Measurements from ENCODE around the gene EGR4.

EGR4 gene

DNA sequence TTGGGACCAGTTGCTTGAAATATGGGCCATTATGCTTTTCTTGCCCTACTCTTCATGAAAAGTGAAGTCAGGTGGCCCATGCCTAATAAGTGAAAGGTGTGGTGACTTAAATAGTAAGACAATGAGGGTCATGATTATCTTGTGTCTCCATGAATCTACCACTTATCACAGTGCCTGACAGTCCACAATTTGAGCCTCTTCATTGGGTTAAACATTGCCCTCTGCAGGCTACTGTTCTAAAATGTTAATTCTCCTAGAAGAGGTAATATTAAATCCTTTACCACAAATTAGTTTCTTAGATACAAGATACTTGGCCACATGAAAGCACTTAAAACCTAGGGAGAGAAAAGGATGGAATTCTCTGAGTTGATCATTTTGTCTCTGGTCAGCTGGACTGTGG is 4.0 kb downstream of the EGR4 start:
- no peak for DNase-seq

DNA sequence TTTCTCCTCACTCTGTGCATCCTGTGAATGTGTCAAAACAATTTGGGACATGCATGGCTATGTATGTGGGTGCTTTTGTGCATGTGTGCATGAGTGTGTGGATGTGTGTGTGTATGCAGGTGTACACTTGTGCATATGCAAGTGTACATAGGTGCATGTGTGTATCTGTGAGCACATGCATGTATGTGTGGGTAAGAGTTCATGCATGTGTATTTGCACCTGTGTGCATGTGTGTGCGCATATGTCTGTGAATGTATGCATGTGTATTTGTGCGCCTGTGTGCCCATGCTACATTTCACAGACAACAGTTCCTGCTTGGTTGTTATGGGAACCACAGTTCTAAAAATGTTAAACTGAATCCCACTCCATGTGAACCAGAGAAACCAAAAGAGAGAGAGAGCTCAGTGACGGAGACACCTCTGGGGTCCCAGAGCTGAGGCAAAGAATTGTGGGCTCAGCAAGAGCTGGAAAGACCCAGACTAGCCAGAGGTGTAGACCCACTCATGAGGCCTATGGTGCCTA is 7.2 kb downstream of the EGR4 start:
- no peak for DNase-seq

DNA sequence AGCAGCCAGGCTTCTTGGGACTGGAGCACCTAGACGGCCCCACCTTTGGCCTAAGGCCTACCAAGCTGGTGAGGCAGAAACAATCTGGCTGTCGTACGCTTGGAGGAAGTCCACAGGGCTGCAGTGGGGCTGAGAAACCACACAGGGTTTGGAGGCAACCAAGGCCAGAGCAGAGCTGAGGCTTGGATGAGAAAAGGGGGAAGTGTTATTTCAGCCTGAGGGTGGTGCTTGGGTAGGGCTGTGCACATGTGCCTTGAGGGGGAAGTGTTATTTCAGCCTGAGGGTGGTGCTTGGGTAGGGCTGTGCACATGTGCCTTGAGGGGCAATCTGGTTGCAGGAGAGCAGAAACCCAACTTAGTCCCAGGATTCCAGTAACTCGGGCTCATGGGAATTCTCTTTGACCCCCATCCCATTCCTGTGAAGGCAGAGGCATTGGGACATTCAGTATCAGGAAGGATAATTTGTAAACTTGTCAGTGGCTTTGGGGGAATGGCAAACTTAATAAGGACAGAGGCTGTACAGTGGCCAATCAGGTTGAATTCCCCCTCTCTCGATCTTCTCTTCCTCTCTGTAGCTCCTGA is 8.1 kb downstream of the EGR4 start:
- DNase-seq, result no peak

DNA sequence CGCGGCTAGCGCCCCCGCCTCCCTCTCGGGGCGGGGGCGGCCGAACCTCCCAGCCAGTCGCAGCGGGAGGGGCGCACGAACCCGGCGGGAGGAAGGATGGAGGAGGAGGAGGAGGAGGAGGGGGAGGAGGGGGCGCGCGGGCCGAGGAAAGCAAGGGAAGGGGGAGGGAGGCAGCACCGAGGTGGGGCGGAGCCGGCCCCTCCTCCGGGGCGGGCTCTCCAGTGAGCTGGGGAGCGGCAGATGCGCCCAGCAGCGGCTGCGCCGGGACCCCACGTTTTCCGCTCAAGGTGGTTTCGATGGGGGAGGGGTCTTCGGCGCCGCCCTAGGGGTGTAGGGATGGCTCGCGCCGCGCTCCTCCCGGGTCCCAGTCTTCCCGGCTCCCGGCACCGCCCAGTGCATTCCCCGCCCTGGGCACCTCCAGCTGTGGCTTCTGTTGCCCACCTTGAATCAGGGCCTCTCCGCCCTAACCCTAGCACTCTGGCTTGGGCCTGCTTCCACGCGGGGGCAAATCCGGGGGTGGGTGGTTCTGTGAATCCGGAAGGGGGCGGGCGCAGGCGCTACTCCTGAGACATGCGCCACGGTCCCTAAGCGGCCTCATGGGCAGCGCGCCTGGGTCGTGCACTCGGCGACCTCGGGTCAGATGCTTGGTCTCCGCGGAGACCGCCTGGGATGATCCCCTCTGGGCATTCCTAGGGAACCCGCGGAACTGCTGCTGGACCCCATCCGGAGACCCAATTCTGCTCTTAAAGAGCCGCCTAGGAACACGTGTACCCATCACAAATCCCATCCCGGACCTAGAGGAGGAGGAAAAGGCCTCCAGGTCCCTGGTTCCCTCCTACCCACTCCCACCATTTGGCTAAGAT is 8.8 kb downstream of the EGR4 start, which contains the start of gene FBXO41:
FBXO41 (minus strand) TSS at position 183 of the 863 bp plus-strand sequence. CDS start 14,848 bp downstream, outside the sequence.
- DNase-seq, result peak; percentile 53

DNA sequence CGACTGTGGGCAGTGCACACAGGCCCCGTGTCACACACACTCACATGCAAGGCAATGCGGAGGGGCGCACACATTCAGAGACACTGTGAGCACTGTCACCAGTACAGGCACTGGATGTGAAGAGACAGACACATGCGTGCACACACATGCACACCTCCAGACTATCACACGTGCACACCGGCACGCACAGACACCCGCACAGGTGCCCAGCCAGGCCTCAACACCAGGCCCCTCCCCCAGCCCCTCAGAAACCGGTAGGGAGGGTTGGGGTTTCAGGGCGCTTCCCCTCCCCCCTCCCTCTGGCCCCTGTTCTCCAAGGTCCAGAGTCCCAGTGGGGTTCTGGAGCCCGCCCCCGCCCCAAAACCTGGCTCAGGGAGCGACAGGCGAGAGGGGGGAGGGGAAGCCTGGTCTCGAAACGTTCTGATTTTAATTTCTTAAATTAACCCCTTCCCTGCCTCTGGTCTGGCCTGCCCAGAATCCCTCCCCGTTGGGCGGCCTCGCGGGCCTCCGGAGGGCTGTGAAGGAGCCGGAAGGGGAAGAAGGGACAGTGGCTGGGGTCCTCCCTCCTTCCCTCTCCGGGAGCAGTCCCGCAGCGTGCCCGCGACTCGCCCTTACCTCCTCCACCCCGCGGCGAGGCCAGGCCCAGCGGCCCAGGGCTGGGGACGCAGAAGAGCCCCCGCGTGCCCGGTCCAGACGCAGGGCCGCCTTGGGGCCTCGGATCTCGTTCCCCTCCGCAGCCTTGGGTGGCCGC is 9.6 kb downstream of the EGR4 start:
- no peak for DNase-seq

DNA sequence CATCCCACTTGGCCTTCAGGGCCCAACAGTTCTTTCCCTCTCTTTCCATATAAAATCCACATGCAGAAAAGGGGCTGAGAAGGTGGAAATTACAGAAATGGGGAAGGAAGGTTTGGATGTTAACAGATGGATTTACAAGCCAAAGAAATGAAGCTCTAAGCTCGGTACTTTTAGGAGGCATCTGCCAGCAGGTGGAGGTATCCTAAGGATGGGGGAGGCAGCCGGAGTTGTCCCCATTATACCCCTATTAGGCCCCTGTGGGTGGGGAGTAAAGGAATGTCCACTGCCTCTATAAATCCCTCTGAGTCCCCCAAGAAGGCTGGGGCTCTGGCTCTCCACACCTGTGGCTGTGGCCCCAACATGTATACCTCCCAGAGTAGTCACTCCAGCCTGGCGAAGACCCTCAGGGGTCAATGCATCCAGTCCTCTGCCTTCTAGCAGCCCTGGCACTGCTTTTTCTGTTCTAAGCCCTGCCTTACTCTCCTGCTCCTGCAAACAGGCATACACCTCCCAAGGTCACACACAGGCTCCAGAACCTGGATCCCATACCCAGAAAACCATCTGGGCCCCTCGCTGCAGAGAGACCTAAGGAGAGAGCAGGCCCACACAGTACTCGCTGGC is 10.3 kb downstream of the EGR4 start:
- DNase-seq, result no peak

DNA sequence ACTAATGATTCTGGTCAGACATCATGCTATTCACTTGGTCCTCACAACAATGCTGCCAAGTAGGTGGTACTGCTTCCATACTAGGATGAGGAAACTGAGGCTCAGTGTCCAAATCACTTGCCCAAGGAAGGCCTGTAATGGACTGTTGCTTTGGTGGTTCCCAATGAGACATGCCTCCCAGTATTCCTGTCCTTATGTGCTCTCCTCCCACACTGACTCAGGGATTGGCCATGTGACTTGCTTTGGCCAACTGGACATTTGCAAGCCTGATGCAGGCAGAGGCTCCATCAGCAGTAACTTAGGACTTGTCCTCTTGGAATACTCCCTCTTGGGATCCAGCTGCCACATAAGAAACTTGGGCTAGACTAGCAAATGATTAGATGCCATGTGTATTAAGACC is 12.1 kb downstream of the EGR4 start:
- no peak for DNase-seq

DNA sequence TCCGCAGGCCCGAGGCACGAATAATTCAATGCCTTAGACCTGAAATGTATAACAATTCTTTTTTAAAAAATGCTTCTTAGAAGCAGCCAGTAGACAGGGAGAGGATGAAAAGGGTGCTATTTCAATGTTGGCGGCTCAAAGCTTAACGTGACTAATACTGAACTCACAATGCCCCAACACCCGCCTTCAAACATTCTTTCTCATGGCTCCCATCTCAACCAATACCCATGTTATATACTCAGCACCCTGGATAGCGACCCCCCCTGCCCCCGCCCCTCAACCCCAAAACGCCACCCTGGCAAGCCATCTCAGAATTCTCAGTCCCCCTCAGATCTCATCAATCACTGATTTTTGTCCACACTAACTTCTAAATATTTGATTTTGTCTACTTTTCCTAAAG is 13.5 kb downstream of the EGR4 start:
- DNase-seq, result no peak

DNA sequence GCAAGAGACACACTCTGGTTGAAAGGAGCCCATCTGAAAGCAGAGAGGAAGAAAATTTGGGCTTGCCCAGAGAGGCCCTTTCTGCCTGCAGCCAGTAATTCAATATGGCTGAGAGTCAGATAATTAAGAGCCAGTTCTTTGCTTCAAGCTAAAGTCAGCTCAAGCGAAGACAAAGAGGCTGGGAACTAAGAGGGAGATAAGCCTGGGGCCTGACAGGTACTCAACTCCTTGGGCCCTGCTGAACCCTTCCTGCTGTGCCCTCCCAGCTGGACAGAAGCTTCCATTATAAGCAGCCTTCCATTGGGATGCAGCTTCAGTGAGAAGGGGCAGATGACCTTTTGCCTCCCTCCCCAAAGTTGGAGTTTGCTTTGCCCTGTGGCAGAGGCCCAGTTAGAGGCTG is 21.1 kb downstream of the EGR4 start:
- DNase-seq, result no peak

DNA sequence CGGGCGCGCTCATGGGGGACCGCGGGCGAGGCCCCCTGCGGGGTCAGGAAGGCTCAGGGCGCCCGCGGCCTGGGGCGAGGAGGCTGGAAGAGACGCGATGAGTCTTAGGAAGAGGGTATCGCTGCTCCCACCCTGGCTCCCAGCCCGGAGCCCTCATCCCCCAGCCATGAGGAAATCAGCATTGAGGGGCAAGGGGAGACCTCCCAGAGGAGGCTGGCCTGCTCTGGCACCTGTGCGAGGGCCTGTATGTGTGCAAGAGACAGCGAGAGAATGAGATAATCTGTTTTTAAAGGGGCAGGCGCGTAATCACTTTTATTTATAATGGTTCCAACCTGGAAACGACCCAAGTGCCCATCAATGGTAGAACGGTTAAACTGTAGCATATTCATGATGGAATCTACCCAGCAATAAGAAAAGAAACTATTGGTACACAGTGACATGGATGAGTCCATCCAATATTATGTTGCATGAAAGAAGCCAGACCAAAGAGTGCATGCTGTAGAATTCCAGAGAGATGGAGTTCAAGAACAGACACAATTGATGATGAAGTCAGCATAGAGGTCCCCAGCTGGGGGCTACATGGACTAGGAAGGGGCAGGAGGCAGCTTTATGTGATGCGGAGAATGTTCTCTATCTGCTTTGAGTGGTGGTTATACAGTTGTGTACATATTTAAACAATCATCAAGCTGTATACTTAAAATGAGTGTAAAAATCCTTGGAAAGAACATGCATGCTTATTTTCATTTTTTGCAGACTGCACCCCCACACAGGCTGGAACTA is 23.5 kb downstream of the EGR4 start:
- no peak for DNase-seq

DNA sequence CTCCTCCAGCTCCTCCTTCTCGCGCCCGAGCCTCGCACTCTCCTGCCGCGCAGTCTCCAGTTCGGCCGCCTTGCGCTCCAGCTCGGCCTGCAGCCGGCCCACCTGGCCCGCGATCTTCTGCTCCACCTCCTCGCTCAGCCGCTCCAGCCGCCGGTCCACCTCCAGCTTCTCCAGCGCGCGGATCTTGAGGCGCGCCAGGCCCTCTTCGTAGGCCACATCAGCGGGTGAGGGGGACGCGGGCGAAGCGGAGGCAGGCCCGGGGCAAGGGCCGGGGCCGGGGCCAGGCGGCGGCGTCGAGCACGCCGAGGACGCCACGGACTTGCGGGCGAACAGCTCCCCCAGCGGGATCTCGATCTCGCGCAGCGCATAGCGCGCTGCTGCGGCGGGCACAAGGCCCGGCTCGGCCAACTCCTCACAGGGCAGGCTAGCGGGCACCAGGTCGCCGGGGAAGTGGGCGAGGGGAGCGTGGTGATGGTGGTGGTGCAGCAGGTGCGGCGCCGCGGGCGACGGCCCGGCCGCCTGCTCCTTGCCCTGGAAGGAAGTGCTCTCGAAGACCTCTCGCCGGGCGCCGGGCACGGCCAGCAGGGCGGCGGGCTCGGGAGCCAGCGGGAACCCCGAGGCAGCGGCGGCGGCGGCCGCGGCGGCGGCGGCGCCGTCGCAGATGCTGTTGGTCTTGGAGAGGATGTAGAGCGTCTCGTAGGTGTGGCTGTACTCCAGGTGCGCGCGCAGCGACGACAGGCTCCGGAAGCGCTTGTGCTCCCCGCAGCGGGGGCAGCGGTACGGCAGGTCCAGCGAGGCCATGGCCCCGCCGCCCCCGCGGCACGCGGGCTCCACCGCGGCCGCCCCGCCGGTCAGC is 24.3 kb downstream of the EGR4 start:
- DNase-seq, result peak; percentile 81

DNA sequence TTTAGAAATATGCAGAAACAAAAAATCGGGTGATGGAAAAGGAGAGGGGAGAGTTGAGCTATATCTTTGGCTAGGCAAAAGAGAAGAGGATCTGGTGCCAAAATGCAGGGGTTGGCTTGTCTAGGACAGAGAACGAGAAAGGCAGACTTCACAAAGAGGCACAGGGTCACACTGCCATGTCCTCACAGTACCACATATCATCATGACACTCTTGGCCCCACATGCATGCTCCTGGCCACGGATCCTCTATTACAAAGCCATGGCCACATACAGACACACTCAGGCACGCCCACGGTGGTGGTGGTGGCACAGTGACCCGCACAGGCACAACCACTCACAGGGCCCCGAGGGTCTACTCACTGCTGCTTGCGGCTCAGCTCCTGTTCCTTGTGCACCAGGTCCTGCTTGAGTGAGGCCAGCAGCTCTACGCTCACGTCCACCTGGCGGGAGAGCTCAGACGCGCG is 24.9 kb downstream of the EGR4 start:
- DNase-seq, result peak; percentile 27

DNA sequence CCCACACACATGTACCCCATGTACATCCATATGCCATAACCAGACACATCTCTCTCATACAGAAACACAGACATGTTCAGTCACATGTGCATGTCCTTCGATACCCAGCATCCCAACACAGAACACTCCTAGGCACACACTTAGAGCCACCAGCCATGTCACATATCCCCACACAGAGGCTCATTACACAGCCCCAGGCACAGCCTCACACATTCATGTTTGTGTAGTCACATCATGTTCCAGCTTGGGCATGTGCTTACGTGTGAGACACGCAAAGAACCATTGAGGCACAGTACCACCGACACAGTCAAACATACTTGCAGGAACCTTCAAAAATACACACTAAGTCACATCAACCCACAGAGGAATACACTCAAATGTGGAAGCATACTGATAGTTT is 26.3 kb downstream of the EGR4 start:
- DNase-seq, result no peak

DNA sequence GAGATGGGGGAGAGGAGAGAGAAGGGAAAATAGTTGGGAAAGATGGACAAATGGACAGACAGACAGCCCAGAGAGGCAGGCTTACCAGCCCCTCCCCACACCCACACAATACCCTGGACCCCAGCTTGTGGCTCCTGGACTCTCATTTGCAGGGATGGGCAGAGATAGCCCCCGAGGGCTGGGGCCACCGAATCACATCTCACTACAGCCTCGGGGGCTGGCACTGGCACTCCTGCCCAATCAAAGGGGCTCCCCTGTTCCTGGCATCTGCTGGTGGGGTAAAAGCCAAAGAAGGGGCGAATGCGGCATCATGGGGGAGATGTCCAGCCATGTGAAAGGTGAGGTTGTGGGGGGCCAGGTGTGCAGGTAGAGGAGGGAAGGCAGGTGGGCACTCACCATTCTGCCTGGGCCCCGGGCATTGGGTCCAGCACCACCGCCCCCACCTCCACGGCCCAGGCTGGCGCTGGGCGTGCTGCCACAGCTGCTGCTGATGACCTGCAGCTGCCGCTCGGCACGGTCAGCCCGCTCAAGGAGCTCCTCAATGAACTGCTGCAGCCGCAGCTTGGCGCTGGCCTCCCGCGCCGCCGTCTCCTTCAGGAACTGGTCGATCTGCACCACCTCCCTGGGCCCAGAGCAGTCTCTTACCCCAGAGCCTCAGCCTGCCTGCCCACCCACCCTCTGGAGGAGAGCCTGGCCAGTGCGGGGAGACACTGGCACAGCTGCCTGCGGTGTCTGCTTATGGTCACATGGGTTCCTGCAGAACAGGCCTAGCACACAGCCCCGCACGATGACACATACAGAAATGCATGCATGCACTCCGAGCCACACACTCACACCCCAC is 27.1 kb downstream of the EGR4 start:
- DNase-seq, result no peak

DNA sequence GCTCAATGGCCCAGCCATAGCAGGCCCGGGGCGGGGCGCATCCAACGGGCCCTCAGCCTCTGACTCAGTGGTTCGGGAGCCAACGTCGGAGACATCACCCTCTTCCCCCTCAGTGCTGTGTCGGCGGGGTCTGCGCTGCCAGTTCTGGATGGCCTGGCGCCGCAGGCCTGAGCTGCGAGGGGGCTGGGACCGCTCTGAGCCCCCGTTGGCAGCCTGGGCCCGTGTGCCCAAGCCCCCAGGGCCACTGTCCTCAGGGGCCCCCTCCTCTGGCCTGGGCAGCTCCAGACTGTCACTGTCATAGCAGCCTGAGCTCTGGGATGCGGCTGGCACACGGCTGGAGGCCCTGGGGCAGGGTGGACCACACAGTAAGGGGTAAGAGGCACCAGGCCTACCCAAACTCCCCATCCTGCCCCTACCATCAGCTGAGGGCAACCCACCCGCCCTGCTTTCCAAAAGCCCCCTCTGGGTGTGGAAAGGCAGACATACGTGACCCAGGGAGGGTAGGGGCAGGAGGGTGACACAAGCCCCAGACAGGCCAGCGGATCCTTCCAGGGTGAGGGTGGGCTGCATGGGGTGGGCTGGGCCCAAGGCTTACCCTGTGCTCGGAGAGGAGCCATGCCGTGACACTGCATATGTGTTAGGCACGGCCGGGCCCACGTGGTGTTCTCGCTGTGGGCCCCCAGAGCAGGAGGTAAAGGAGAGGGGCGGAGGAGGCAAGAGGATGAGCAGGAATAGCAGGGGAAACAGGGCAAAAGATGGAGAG is 27.9 kb downstream of the EGR4 start:
- no peak for DNase-seq

DNA sequence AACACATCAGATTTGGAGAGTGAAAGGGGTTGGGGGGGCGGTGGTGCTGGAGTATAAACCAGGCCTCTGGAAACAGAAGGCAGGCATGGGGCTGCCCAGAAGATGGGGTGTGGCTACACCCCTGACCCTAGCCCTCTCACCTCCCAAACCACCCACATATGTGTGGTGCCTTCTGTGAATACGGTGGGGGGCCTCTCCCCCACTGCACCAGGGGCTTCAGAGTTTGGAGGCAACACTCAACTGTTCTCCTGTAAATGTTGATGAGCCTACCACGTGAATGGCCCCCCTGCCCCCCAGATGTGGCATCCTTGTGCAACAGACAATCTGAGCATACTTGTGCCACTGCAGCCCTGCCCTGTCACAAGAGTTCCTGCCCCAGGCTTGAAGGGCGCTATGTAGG is 28.6 kb downstream of the EGR4 start:
- no peak for DNase-seq

DNA sequence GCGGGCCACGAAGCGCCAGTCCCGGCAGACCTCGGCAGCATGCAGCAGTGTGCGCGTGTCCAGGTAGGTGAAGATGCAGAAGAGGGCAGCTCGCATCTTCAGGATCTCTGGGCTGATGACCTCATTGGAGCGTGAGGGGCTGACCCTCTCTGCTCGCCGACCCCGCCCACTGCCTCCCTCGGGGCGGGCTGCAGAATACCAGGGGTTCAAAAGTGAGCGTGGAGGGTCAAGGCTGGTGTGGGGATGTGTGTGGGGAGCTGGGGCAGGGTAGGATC is 29.1 kb downstream of the EGR4 start:
- DNase-seq, result no peak

DNA sequence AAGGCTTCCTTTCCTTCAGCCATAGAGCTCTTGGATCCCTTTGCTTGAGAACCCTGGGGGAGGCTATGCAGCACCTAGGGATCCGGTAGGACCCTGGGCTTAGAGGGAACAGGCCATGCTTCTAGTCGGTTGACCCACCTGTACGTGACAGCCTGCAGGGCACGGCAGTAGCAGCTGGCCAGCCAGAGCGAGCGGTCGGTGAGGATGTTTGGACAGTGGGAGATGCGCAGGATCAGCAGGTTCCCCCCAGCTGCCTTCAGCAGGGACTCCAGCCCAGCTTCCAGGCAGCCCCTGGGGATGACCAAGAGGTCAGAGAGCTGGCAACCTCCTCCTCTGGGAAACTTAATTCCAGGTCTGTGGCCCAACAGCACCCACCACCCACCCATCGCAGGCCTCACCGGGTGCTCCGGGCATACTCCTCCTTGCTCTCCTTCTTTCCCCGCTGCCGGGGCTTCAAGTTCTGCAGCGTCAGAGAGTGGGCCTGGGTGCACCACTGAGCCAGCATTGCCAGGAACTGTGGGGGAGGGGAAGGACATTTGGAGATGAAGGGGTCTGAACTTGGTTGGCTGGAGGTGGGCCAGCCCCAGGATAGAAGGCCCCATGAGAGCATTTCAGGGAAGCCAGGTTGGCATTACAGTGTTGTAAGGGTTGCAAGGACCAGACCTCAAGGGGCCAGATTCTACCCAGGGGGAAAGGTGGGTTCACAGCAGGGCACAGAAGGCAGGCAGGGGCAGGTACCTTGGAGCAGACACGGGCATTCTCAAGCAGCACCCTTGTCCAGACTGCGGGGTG is 29.6 kb downstream of the EGR4 start:
- DNase-seq, result no peak
